ENCODE results near the gene ACTN1.

The ACTN1 gene

DNA sequence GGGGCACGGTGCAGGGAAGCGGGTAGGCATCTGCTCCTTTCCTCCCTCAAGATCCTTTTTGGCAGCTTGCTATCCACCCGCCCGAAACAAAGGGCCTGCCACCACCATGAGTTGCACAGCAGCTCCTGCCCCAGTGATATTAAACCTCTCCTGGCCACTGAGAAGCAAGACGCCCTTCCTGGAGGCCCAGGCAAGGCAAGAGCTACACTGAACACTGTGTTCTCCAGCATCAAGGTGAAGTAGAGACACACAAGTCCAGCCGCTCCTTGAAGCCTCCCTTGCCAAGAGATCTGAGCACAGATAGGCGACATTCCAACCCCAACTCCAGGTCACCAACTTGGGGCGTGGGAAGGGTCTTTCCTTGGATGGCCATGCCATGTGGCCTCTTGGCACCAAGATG is 70.9 kb downstream of the ACTN1 start:
- no peak for DNase-seq

DNA sequence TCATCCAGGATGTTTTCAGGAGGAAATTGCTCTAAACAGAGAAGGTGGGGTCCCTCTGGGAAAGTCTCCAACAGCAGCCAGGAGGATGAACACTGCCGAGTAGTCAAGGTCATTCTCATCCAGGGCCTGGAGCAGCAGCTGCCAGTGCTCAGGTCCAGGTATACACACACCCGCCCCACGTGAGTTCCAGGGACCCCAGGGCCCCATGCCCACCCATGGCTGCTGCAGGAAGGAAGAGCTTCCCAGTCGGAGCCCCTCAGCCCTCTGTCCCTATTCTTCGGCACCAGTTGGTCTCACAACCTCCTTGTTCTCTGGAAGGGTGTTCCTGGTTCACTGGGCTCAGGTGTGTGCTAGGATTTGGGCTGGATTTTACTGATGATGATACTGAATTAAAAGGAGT is 72.7 kb downstream of the ACTN1 start:
- no peak for DNase-seq

- DNase-seq, result no peak
These were observed 73.8 kb downstream of the ACTN1 start for GRCh38 chr14:68905107-68905895.

- no peak for DNase-seq
These were observed 76.7 kb downstream of the ACTN1 start for GRCh38 chr14:68902357-68902756.

GRCh38 chr14:68899033-68899603 is 80.0 kb downstream of the ACTN1 start:
- DNase-seq, result no peak

GRCh38 chr14:68898248-68899032 is 80.7 kb downstream of the ACTN1 start:
- no peak for DNase-seq

DNA sequence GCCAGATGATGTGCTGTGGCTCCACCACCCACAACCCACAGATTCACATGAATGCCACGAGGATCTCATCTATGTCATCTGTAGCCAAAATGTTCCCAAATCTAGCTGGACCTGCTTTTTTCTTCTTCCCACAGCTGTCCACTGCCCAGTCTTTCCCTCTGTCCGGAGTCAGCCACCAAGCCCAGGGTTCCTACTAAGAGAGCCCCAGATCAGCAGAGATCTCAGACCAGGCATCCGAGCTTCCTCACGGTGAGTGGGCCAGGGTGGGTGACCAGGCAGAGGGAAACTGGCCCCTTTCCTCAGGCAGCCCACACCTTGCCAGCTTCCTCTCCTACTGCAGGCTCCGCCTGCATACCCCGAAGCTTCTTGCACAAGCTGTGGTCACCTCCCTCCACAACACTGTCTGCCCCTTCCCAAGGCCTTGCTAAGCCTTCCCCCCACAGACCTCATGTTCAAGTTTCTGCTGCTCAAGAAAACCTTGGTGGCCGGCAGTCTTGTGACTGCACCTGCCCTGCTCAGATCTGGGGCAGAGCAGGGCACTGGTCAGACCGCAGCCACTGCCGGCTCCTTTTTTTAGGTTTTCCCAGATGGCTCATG is 81.4 kb downstream of the ACTN1 start:
- no peak for DNase-seq

- no peak for DNase-seq
These were observed 83.0 kb downstream of the ACTN1 start for GRCh38 chr14:68896132-68896531.

DNA sequence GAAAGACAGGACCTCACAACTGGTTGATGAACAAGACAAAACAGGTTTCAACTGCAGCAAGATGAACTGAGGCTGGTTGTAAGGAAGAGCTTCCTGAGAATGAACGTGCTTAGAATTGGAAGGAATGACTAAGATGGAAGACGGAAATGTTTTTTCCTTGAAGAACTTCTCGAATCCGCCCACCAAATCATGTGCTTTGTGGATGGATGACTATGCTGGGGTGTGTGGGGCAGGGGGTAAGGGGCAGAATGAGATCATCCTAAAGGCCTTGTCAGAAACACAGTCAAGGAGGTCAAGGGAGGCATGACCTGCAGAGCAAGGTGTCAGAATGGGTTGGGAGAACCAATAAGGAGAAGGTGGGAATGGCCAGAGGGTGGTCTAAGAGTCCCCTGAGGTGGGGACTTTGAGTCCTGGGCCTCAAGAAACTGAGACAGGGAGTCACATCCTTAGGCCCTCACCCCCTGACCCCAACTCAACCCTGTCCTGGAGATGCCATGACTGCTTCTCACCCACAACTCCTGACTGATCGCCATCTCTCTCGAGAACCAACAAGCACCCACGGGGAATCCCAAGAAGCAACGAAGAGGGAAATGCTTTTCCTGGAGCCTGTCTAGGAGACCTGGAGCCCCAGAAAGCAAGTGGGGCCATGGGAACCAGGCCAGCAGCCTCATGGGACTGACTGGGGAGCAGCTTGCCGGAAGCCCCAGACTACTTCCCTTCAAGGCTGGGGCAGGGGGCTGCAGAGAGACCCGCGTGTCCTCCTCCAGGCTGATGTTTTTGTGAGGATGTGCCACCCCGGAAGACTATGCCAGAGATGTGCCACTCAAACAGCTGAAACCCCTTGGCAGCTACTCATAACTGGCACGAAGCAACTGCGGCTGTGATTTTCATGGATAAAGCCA is 84.0 kb downstream of the ACTN1 start:
- no peak for DNase-seq

- no peak for DNase-seq
These were observed 85.0 kb downstream of the ACTN1 start for GRCh38 chr14:68894123-68894522.

DNA sequence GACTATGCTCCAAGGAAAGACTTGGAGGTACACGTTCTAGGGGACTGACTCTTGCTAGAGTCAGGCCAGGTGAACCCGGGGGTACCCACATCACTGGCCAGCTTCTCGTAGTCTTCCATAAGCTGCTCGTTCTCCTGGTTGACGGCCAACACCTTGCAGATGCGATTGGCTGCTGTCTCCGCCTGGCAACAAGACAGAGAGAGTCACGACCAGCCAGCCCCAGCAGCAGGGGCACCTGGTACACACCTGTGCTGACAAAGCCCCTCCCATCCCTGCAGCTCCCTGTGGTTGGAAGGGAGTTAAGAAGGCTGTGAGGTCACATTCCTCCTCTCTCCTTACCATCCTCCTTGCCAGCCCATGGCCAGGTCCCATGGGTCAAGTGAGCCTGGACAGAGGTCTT is 85.5 kb downstream of the ACTN1 start:
- no peak for DNase-seq

GRCh38 chr14:68892961-68893360 is 86.1 kb downstream of the ACTN1 start:
- no peak for DNase-seq

- DNase-seq, result no peak
These were observed 87.0 kb downstream of the ACTN1 start for GRCh38 chr14:68891851-68892660.

DNA sequence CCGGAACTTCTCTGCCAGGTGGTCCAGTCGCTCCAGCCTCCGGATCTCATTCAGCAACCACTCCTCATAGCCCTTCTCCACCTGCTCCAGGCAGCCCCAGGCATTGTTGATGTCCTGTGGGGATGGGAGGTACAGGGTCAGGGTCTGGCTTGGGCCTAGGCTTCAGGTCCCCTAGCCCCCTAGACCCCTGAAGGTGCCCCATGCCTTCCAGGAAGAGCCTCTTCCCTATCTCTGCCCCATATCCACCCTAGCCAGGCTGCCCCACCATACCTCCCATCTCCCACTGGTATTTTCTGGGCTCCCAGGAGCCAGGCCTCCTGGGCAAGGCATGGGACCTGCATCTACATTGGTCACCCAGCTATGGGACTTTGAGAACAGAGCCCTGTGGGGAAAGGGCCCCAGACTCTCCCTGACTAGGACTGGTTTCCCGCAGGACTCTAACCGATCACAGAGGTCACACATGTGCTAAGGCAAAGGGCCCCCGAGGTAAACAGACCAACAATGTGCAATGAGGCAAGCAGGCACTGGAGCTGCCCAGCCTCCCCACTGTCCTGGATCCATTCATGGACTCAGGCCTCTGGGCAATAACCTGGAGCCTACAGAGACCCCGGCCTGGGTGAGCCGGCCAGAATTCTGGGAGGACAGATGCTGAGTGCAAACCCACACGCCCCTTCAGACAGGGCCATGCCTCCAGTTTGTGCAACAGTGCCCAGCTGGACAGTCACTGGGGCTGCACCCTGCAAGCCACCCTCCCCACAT is 88.8 kb downstream of the ACTN1 start:
- DNase-seq, result no peak

- no peak for DNase-seq
These were observed 90.2 kb downstream of the ACTN1 start for GRCh38 chr14:68888883-68889282.

- DNase-seq, result no peak
These were observed 90.9 kb downstream of the ACTN1 start for GRCh38 chr14:68888025-68888850.

GRCh38 chr14:68886109-68886434 is 93.0 kb downstream of the ACTN1 start:
- DNase-seq, result no peak

- DNase-seq, result no peak
These were observed 93.6 kb downstream of the ACTN1 start for GRCh38 chr14:68885226-68886108.
